ENCODE results near the gene BIK. TPM values are rescaled to one million over a fixed set of nuclear protein-coding genes. Genes with fewer than 3 reads are reported as not detected.

The BIK gene
- polyA plus RNA-seq, 1 of the 3 experiments (the other 2 are of a cell fraction) = 0.66 TPM

DNA sequence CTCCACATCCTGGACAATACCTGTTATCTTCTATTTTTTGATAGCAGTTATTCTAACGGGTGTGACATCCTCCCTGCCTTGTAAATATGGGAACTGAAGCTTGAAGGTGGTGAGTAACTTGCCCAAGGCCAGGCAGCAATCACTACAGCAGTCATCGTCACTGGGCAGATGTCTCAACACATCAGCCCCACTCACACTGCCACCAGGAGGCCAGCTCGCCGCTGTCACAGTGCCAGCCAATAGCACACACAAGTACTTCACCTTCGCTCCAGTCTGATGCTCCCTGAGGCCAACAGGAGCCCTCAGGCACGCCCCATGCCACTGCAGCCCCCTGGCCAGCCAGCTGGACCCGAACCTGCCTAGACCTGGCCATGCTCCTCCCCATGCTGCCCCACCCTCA, 16.5 kb upstream of the BIK start:
- no peaks in the 10 kb centered on the region for H3K79me2 ChIP-seq (ENCODE audit: insufficient read depth)
- TF ChIP-seq, protein P1, sequence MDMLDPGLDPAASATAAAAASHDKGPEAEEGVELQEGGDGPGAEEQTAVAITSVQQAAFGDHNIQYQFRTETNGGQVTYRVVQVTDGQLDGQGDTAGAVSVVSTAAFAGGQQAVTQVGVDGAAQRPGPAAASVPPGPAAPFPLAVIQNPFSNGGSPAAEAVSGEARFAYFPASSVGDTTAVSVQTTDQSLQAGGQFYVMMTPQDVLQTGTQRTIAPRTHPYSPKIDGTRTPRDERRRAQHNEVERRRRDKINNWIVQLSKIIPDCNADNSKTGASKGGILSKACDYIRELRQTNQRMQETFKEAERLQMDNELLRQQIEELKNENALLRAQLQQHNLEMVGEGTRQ (IDR thresholded peaks at IDR 0.05; ENCODE audit: borderline replicate concordance, low read depth, low read length) = no peak
- no peak for TF ChIP-seq YY1 (IDR thresholded peaks at IDR 0.05; ENCODE audit: low read depth)
- TF ChIP-seq RAD21 (IDR thresholded peaks at IDR 0.05; ENCODE audit: low read length) = no peak
- no peak for TF ChIP-seq RXRA (IDR thresholded peaks at IDR 0.05; ENCODE audit: borderline replicate concordance, low read depth)
- TF ChIP-seq NRF1 (IDR thresholded peaks at IDR 0.05; ENCODE audit: low read depth, low read length) = no peak
- no peak for TF ChIP-seq TEAD4 (IDR thresholded peaks at IDR 0.05; ENCODE audit: borderline replicate concordance, insufficient read depth)
- TF ChIP-seq, protein P2, sequence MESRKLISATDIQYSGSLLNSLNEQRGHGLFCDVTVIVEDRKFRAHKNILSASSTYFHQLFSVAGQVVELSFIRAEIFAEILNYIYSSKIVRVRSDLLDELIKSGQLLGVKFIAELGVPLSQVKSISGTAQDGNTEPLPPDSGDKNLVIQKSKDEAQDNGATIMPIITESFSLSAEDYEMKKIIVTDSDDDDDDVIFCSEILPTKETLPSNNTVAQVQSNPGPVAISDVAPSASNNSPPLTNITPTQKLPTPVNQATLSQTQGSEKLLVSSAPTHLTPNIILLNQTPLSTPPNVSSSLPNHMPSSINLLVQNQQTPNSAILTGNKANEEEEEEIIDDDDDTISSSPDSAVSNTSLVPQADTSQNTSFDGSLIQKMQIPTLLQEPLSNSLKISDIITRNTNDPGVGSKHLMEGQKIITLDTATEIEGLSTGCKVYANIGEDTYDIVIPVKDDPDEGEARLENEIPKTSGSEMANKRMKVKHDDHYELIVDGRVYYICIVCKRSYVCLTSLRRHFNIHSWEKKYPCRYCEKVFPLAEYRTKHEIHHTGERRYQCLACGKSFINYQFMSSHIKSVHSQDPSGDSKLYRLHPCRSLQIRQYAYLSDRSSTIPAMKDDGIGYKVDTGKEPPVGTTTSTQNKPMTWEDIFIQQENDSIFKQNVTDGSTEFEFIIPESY (IDR thresholded peaks at IDR 0.05; ENCODE audit: borderline replicate concordance, low read depth) = no peak
- TF ChIP-seq ELF1 (IDR thresholded peaks at IDR 0.05) = no peak
- TF ChIP-seq, protein P3, sequence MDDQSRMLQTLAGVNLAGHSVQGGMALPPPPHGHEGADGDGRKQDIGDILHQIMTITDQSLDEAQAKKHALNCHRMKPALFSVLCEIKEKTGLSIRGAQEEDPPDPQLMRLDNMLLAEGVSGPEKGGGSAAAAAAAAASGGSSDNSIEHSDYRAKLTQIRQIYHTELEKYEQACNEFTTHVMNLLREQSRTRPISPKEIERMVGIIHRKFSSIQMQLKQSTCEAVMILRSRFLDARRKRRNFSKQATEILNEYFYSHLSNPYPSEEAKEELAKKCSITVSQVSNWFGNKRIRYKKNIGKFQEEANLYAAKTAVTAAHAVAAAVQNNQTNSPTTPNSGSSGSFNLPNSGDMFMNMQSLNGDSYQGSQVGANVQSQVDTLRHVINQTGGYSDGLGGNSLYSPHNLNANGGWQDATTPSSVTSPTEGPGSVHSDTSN (IDR thresholded peaks at IDR 0.05) = no peak
- TF ChIP-seq, protein P4, sequence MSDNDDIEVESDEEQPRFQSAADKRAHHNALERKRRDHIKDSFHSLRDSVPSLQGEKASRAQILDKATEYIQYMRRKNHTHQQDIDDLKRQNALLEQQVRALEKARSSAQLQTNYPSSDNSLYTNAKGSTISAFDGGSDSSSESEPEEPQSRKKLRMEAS (IDR thresholded peaks at IDR 0.05; ENCODE audit: low read depth) = no peak
- CTCF ChIA-PET = no interaction called here
- POLR2A ChIA-PET = no interaction called here
- no peaks in the 10 kb centered on the region for H3K9me2 ChIP-seq
- no peaks in the 10 kb centered on the region for H3F3A ChIP-seq (replicated peaks; ENCODE audit: insufficient read depth)
- H3K4me3 ChIP-seq (ENCODE audit: low read depth in 2 of 2, low read length in 1 of 2) = no peak overlapping the region
- no peaks in the 10 kb centered on the region for H3K27me3 ChIP-seq (ENCODE audit: insufficient read depth)
- H3K4me1 ChIP-seq (ENCODE audit: control insufficient read depth in 1 of 2, insufficient read depth in 2 of 2, low read depth in 1 of 2, low read length in 1 of 2) = peaks cover 0 to 3% of the 10 kb centered on the region in 2 experiments; a peak in 1 of 4 replicates
- 0% methylated on average over 1 of the region's 7 CpGs for WGBS (ENCODE audit: low lambda C conversion rate)
- H3K27ac ChIP-seq (ENCODE audit: low read depth in 2 of 2, low read length in 1 of 2) = no peak overlapping the region
- no peak for DNase-seq
- no peak overlapping the region for H2AFZ ChIP-seq (ENCODE audit: low read depth)
- H3K9me3 ChIP-seq = no peaks in the 10 kb centered on the region
- H3K4me2 ChIP-seq = no peak overlapping the region
- H3K9ac ChIP-seq = no peak overlapping the region
- no peaks in the 10 kb centered on the region for H4K20me1 ChIP-seq (ENCODE audit: insufficient read depth)
- no peaks in the 10 kb centered on the region for H3K36me3 ChIP-seq (replicated peaks in 1 of 2; ENCODE audit: control insufficient read depth in 1 of 2, insufficient read depth in 2 of 2, low read length in 1 of 2)

DNA sequence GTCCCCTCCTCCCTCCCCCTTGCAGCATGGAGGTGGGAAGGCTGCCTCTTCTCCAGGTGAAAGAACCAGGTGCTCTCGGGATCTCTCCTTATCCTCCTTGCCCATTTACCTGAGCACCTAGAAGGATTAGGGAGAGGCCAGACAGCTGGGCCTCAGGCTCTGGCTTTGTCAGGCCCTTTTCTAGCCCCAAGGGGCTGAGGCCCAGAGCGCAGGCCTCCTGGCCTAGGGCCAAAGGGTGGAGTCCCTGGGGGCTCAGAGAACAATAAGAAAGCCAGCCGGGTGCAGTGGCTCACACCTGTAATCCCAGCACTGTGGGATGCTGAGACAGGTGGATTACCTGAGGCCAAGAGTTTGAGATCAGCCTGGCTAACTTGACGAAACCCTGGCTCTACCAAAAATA, 16.0 kb upstream of the BIK start:
- ChIA-PET POLR2A (no interaction called here), CTCF (no interaction called here)
- H3K4me2 ChIP-seq = no peak overlapping the region
- peaks cover 0 to 3% of the 10 kb centered on the region in 2 experiments; a peak in 1 of 4 replicates for H3K4me1 ChIP-seq (ENCODE audit: control insufficient read depth in 1 of 2, insufficient read depth in 2 of 2, low read depth in 1 of 2, low read length in 1 of 2)
- no peaks in the 10 kb centered on the region for H3K36me3 ChIP-seq (replicated peaks in 1 of 2; ENCODE audit: control insufficient read depth in 1 of 2, insufficient read depth in 2 of 2, low read length in 1 of 2)
- no peaks in the 10 kb centered on the region for H3K79me2 ChIP-seq (ENCODE audit: insufficient read depth)
- H3F3A ChIP-seq (replicated peaks; ENCODE audit: insufficient read depth) = no peaks in the 10 kb centered on the region
- 54% methylated on average over 3 of the region's 4 CpGs for WGBS (ENCODE audit: low lambda C conversion rate)
- H3K9ac ChIP-seq = no peak overlapping the region
- no peak overlapping the region for H3K27ac ChIP-seq (ENCODE audit: low read depth in 2 of 2, low read length in 1 of 2)
- DNase-seq = no peak
- no peaks in the 10 kb centered on the region for H4K20me1 ChIP-seq (ENCODE audit: insufficient read depth)
- no peak overlapping the region for H3K4me3 ChIP-seq (ENCODE audit: low read depth in 2 of 2, low read length in 1 of 2)
- no peaks in the 10 kb centered on the region for H3K9me3 ChIP-seq
- no peaks in the 10 kb centered on the region for H3K9me2 ChIP-seq
- no peaks in the 10 kb centered on the region for H3K27me3 ChIP-seq (ENCODE audit: insufficient read depth)
- H2AFZ ChIP-seq (ENCODE audit: low read depth) = no peak overlapping the region
- TF ChIP-seq RFX5 (IDR thresholded peaks at IDR 0.05; ENCODE audit: low read length) = no peak
- TF ChIP-seq, protein P5, sequence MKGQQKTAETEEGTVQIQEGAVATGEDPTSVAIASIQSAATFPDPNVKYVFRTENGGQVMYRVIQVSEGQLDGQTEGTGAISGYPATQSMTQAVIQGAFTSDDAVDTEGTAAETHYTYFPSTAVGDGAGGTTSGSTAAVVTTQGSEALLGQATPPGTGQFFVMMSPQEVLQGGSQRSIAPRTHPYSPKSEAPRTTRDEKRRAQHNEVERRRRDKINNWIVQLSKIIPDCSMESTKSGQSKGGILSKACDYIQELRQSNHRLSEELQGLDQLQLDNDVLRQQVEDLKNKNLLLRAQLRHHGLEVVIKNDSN (IDR thresholded peaks at IDR 0.05; ENCODE audit: borderline replicate concordance, low read depth) = no peak
- TF ChIP-seq TCF12 (IDR thresholded peaks at IDR 0.05) = no peak
- TF ChIP-seq, protein P2 (IDR thresholded peaks at IDR 0.05; ENCODE audit: borderline replicate concordance, low read depth) = no peak
- no peak for TF ChIP-seq FOXM1 (IDR thresholded peaks at IDR 0.05; ENCODE audit: low read depth)
- TF ChIP-seq NRF1 (IDR thresholded peaks at IDR 0.05; ENCODE audit: low read depth, low read length) = no peak
- no peak for TF ChIP-seq NFIC (IDR thresholded peaks at IDR 0.05; ENCODE audit: borderline replicate concordance)
- TF ChIP-seq TAF1 (IDR thresholded peaks at IDR 0.05; ENCODE audit: borderline replicate concordance, low read depth, low read length) = no peak
- TF ChIP-seq SMC3 (IDR thresholded peaks at IDR 0.05; ENCODE audit: low read depth, low read length) = no peak
- no peak for TF ChIP-seq MEF2A (IDR thresholded peaks at IDR 0.05; ENCODE audit: borderline replicate concordance, low read depth)
- TF ChIP-seq, protein P6, sequence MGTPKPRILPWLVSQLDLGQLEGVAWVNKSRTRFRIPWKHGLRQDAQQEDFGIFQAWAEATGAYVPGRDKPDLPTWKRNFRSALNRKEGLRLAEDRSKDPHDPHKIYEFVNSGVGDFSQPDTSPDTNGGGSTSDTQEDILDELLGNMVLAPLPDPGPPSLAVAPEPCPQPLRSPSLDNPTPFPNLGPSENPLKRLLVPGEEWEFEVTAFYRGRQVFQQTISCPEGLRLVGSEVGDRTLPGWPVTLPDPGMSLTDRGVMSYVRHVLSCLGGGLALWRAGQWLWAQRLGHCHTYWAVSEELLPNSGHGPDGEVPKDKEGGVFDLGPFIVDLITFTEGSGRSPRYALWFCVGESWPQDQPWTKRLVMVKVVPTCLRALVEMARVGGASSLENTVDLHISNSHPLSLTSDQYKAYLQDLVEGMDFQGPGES (IDR thresholded peaks at IDR 0.05; ENCODE audit: low read depth, low read length) = no peak
- TF ChIP-seq EZH2phosphoT487 (IDR thresholded peaks at IDR 0.05; ENCODE audit: borderline replicate concordance, low read depth) = no peak
